ENCODE data around the gene S100A5. TPM values are rescaled to one million over a fixed set of nuclear protein-coding genes. Genes with fewer than 3 reads are reported as not detected.

S100A5 gene
- total RNA-seq, 1 experiment from 2014 or later: 6.0 TPM

DNA sequence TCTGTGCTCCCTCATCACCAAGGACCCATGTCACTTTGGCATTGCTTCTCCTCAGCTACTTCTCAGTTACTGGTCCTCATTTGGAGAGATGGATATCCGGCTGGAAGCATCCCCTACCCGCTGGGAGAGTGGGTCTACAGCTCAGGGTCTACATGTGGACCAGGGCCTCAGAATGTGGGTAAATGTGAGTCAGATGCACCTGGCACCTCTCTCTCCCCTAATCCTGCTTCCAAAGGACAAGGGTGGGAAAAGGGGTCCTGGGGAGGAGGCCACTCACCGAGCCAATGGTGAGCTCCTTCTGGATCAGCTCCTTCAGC is 5.9 kb downstream of the S100A5 start:
- peak overlapping the region; percentile 94 for H3K27ac ChIP-seq (ENCODE audit: low read depth, low read length)
- CTCF ChIA-PET: interaction anchor here (1.4 to 3.2 kb wide), 5 partner anchors 9 to 92 kb away, joined by 3 to 17 read pairs (median 7); partner anchors contain the start of gene S100A13
- peaks cover 0 to 5% of the 10 kb centered on the region in 2 experiments; a peak in 1 of 4 replicates for H3K36me3 ChIP-seq (ENCODE audit: control insufficient read depth in 1 of 2, insufficient read depth in 2 of 2, low read length in 2 of 2)
- no peaks in the 10 kb centered on the region for H4K20me1 ChIP-seq (ENCODE audit: insufficient read depth)
- H3K27me3 ChIP-seq (ENCODE audit: insufficient read depth, low read length): no peaks in the 10 kb centered on the region
- H3K4me2 ChIP-seq (ENCODE audit: low read length): peak overlapping the region; percentile 99
- H2AFZ ChIP-seq (ENCODE audit: low read depth, low read length, poor library complexity, severe bottlenecking): no peak overlapping the region
- intact Hi-C loops (cut with micrococcal nuclease): loop anchor here (5.0 kb wide), 2 partner anchors 77 to 452 kb away; partner anchors contain the start of genes RAB13 and S100A16
- peaks cover 62 to 76% of the 10 kb centered on the region in 2 experiments for H3K4me1 ChIP-seq (ENCODE audit: control insufficient read depth in 1 of 2, insufficient read depth in 2 of 2, low read length in 2 of 2)
- no peaks in the 10 kb centered on the region for H3K9me3 ChIP-seq (ENCODE audit: control insufficient read depth in 1 of 2, insufficient read depth in 1 of 2, low read depth in 1 of 2, low read length in 2 of 2)
- peaks cover 18% of the 10 kb centered on the region for H3K79me2 ChIP-seq (ENCODE audit: insufficient read depth, low read length)
- POLR2A ChIA-PET: interaction anchor here (1.7 to 7.4 kb wide), 13 partner anchors 9 to 137 kb away, joined by 3 to 114 read pairs (median 38); partner anchors contain the start of genes CHTOP, S100A1, S100A13 and S100A14
- RAD21 ChIA-PET (ENCODE audit: low non-redundant PET in 1 of 2, low total read pairs in 2 of 2, uncharacterized antibody in 2 of 2, unreplicated experiment in 2 of 2): interaction anchor here (1.0 to 1.5 kb wide), 4 partner anchors 31 to 74 kb away, joined by 3 to 4 read pairs (median 3); no protein-coding TSS in a partner anchor
- no peak for DNase-seq (ENCODE audit: low read depth, low spot score)
- H3K9me2 ChIP-seq (ENCODE audit: insufficient read depth): no peaks in the 10 kb centered on the region
- BruUV-seq (replicated peaks): no TSS peak
- TF ChIP-seq ZNF274 (IDR thresholded peaks at IDR 0.05; ENCODE audit: low read depth, low read length) (no peak), YY1 (IDR thresholded peaks at IDR 0.05; ENCODE audit: extremely low read depth, insufficient replicate concordance, low read depth, low read length) (no peak), EZH2phosphoT487 (IDR thresholded peaks at IDR 0.05; ENCODE audit: borderline replicate concordance) (no peak)
- peak overlapping the region; percentile 74 to 89 for H3K4me3 ChIP-seq (replicated peaks in 1 of 2; ENCODE audit: low read depth in 1 of 2, low read length in 2 of 2)
- ATAC-seq: no peak
- H3K9ac ChIP-seq (ENCODE audit: low read length): peak overlapping the region; percentile 88

DNA sequence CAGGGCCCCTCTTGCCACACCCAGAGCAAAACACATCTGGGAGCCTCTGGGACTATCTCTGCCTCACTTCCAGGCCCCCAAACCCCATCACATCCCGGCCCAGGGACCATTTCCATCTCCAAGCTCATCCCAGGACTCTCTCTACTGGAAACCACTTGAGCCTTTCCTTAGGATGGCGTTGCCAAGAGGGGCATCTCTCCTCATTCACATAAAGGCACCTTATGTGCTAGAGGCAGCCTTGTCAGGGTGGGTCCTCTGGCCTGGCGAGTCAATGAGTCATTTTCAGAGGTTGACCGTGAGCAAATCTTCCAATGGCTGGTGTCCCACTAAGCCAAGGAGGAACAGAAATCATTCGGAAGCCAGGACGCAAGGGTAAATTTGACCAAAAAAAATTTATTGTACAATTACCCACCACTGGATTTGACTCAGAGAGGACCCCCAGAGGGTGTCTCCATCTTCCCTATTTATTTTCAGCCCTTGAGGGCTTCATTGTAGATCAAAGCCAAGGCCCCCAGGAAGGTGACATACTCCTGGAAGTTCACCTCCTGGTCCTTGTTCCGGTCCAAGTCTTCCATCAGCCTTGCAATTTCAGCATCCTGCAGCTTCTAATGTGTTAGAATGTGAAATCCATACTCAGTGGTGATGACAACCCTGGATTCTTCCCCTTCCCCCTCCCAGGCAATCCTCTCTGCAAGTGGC is 6.4 kb downstream of the S100A5 start:
- Histone ChIP-seq H3K36me3 (ENCODE audit: control insufficient read depth in 1 of 2, insufficient read depth in 2 of 2, low read length in 2 of 2) (peaks cover 0 to 5% of the 10 kb centered on the region in 2 experiments; a peak in 1 of 4 replicates), H4K20me1 (ENCODE audit: insufficient read depth) (no peaks in the 10 kb centered on the region), H2AFZ (ENCODE audit: low read depth, low read length, poor library complexity, severe bottlenecking) (no peak overlapping the region), H3K9me3 (ENCODE audit: control insufficient read depth in 1 of 2, insufficient read depth in 1 of 2, low read depth in 1 of 2, low read length in 2 of 2) (no peaks in the 10 kb centered on the region), H3K79me2 (ENCODE audit: insufficient read depth, low read length) (peaks cover 18% of the 10 kb centered on the region), H3K27ac (ENCODE audit: low read depth, low read length) (peak overlapping the region; percentile 94), H3K4me3 (replicated peaks in 1 of 2; ENCODE audit: low read depth in 1 of 2, low read length in 2 of 2) (peak overlapping the region; percentile 74 to 89), H3K27me3 (ENCODE audit: insufficient read depth, low read length) (no peaks in the 10 kb centered on the region), H3K4me1 (ENCODE audit: control insufficient read depth in 1 of 2, insufficient read depth in 2 of 2, low read length in 2 of 2) (peaks cover 57 to 71% of the 10 kb centered on the region in 2 experiments), H3K4me2 (ENCODE audit: low read length) (peak overlapping the region; percentile 99), H3K9ac (ENCODE audit: low read length) (peak overlapping the region; percentile 88), H3K9me2 (ENCODE audit: insufficient read depth) (no peaks in the 10 kb centered on the region)
- peak; percentile 0; the same call in 1 of the 2 replicates for ATAC-seq
- no peak; the same call in 1 of the 2 replicates for TF ChIP-seq POLR2AphosphoS5 (IDR thresholded peaks at IDR 0.05; ENCODE audit: low read depth, low read length)
- TF ChIP-seq POLR2A (IDR thresholded peaks at IDR 0.05; ENCODE audit: borderline replicate concordance, extremely low read depth, insufficient read depth, insufficient read length): peak; percentile 47
- ChIA-PET POLR2A (interaction anchor here (0.6 to 7.4 kb wide), 18 partner anchors 8 to 444 kb away, joined by 3 to 114 read pairs (median 14); partner anchors contain the start of genes CHTOP, JTB, S100A1 and S100A13), RAD21 (ENCODE audit: low non-redundant PET in 1 of 2, low total read pairs in 2 of 2, uncharacterized antibody in 2 of 2, unreplicated experiment in 2 of 2) (interaction anchor here (1.0 to 2.7 kb wide), 5 partner anchors 32 to 75 kb away, joined by 3 to 11 read pairs (median 3); no protein-coding TSS in a partner anchor), CTCF (interaction anchor here (1.0 to 3.2 kb wide), 10 partner anchors 9 to 99 kb away, joined by 3 to 35 read pairs (median 7); partner anchors contain the start of genes CHTOP, S100A13, S100A16 and S100A2)
- intact Hi-C loops (cut with micrococcal nuclease): loop anchor here (5.0 kb wide), 2 partner anchors 78 to 453 kb away; partner anchors contain the start of genes RAB13 and S100A16
- DNase-seq (ENCODE audit: low read depth, low spot score): no peak
- BruUV-seq (replicated peaks): TSS peak; percentile 73
